Sigmoid colon (tissue), 7 donors: ENCODE measurements around the gene ARL6IP4. TPM values are rescaled to one million over a fixed set of nuclear protein-coding genes. Genes with fewer than 3 reads are reported as not detected.

ENCODE experiments used
- DNase-seq: peaks from one replicate; pipeline ENCODE4 v3.0.0-alpha.2; 2019
- H3K27ac ChIP-seq, 4 donors: fragments of 200-600 bp; sonication (generic); one replicate each; pipeline ENCODE4 v1.5.1; 2016 to 2019; ENCODE audit warnings: mild to moderate bottlenecking in 1 of 4
- H3K27me3 ChIP-seq, 3 donors: fragments of 200-600 bp; sonication (generic); one replicate each; pipeline ENCODE4 v1.5.1; 2019; ENCODE audit warnings: mild to moderate bottlenecking in 1 of 3
- H3K36me3 ChIP-seq, 4 donors: fragments of 200-600 bp; sonication (generic); one replicate each; pipeline ENCODE4 v1.5.1; 2016 to 2019
- H3K4me1 ChIP-seq, 4 donors: fragments of 200-600 bp; sonication (generic); one replicate each; pipeline ENCODE4 v1.5.1; 2017 to 2019
- H3K4me3 ChIP-seq, 4 donors: fragments of 200-600 bp; sonication (generic); one replicate each; pipeline ENCODE4 v1.5.1; 2017 to 2019; ENCODE audit warnings: mild to moderate bottlenecking in 2 of 4, moderate library complexity in 1 of 4
- H3K9me3 ChIP-seq, 4 donors: fragments of 200-600 bp in 3 of 4; sonication (generic) in 3 of 4; one replicate each; pipeline versions ENCODE4 v1.5.1 to v1.6.1; 2013 to 2019
- CTCF ChIP-seq, 4 experiments: fragments of 450-650 bp in 3 of 4; fragments of 200-600 bp in 1 of 4; IDR thresholded peaks; one replicate each; pipeline ENCODE4 v1.5.1; 2016 to 2019; ENCODE audit warnings: antibody characterized with exemption in 4 of 4, mild to moderate bottlenecking in 3 of 4, moderate library complexity in 2 of 4
- EP300 ChIP-seq, 4 donors: sonication (generic); formaldehyde crosslinking; IDR thresholded peaks; one replicate each; pipeline ENCODE4 v1.6.1; 2017; ENCODE audit warnings: antibody characterized with exemption in 4 of 4
- POLR2A ChIP-seq, 2 donors: fragments of 450-650 bp; IDR thresholded peaks; one replicate each; pipeline ENCODE4 v1.6.1; 2016; ENCODE audit warnings: antibody characterized with exemption in 2 of 2, mild to moderate bottlenecking in 2 of 2, moderate library complexity in 2 of 2
- POLR2AphosphoS5 ChIP-seq, 4 donors: sonication (generic); formaldehyde crosslinking; IDR thresholded peaks; one replicate each; pipeline ENCODE4 v1.6.1; 2017; ENCODE audit warnings: antibody characterized with exemption in 4 of 4
- WGBS, 2 donors: extraction: QIAGEN DNeasy Blood & Tissue Kit; methylation state at CpG; one replicate each; pipeline ENCODE4 v1.1.7; 2013; 5-methylcytosine and 5-hydroxymethylcytosine counted together
- intact Hi-C: fragments of 100-400 bp; cut with DNase I; formaldehyde crosslinking; loops from one replicate; pipeline ENCODE4 v1.15.1; 2023
- polyA plus RNA-seq, 3 donors: library from polyadenylated mRNA; stranded (reverse); fragments of 200-250 nt; gene quantifications; one replicate each; pipeline ENCODE4 v1.2.3, GENCODE V29; 2013
- total RNA-seq, 4 donors: library from RNA; depleted of rRNA; stranded (reverse); fragments of >200 nt; gene quantifications; one replicate each; pipeline ENCODE4 v1.1.0, GENCODE V29; 2016
- donor health status: healthy with polysubstance abuse.
- donor health status: Bipolar disorder and iron deficiency.
- donor health status: healthy.

Gene ARL6IP4
- total and polyA plus RNA-seq, 7 donors, result 211 to 358 (median 312) TPM

- H3K27me3 ChIP-seq, result no peaks in the 10 kb centered on the region
- peaks cover 0 to 52% (median 49%) of the 10 kb centered on the region in 4 donors for H3K4me1 ChIP-seq
- H3K4me3 ChIP-seq, result peak overlapping the region in 1 of 4 donors; percentile 1
- TF ChIP-seq POLR2A (IDR thresholded peaks at IDR 0.05) (no peak), CTCF (IDR thresholded peaks at IDR 0.05) (no peak), POLR2AphosphoS5 (IDR thresholded peaks at IDR 0.05) (peak in 1 of 4 donors; percentile 6), EP300 (IDR thresholded peaks at IDR 0.05) (no peak)
- peak overlapping the region; percentile 57 to 94 (median 73) for H3K27ac ChIP-seq
- H3K36me3 ChIP-seq, result peaks cover 12 to 64% (median 23%) of the 10 kb centered on the region in 4 donors
- intact Hi-C loops, result loop anchor here (5.0 kb wide), 1 partner anchor 168 kb away; the partner anchor contains the start of gene PITPNM2
- WGBS, 2 donors, result 52 to 68% methylated on average over 34 of the region's 34 CpGs
- DNase-seq, result no peak
- no peaks in the 10 kb centered on the region for H3K9me3 ChIP-seq
These were observed 4.3 kb downstream of the ARL6IP4 start for GRCh38 chr12:122984612-122985337.

GRCh38 chr12:122985338-122986257, 5.1 kb downstream of the ARL6IP4 start:
- WGBS, 2 donors, result 92% methylated on average over 45 of the region's 45 CpGs

GRCh38 chr12:122986258-122986871, 5.9 kb downstream of the ARL6IP4 start:
- intact Hi-C loops, result no loop called here
- no peak for DNase-seq
- WGBS, 2 donors, result 94 to 97% methylated on average over 40 of the region's 40 CpGs
- Histone ChIP-seq H3K27me3 (no peaks in the 10 kb centered on the region), H3K36me3 (peaks cover 12 to 76% (median 23%) of the 10 kb centered on the region in 4 donors), H3K4me1 (peaks cover 0 to 43% (median 40%) of the 10 kb centered on the region in 4 donors), H3K9me3 (no peaks in the 10 kb centered on the region), H3K27ac (no peak overlapping the region), H3K4me3 (no peak overlapping the region)
- TF ChIP-seq CTCF (IDR thresholded peaks at IDR 0.05) (no peak), EP300 (IDR thresholded peaks at IDR 0.05) (no peak), POLR2A (IDR thresholded peaks at IDR 0.05) (no peak), POLR2AphosphoS5 (IDR thresholded peaks at IDR 0.05) (no peak)

More at GRCh38 chr12:122985338-122986257, 5.1 kb downstream of the ARL6IP4 start:
- Histone ChIP-seq H3K27ac (peak overlapping the region; percentile 57 to 94 (median 73)), H3K4me3 (no peak overlapping the region), H3K36me3 (peaks cover 12 to 71% (median 23%) of the 10 kb centered on the region in 4 donors), H3K27me3 (no peaks in the 10 kb centered on the region), H3K4me1 (peaks cover 0 to 46% (median 44%) of the 10 kb centered on the region in 4 donors), H3K9me3 (no peaks in the 10 kb centered on the region)
- TF ChIP-seq CTCF (IDR thresholded peaks at IDR 0.05) (no peak), EP300 (IDR thresholded peaks at IDR 0.05) (no peak), POLR2A (IDR thresholded peaks at IDR 0.05) (no peak), POLR2AphosphoS5 (IDR thresholded peaks at IDR 0.05) (no peak)
- no peak for DNase-seq
- intact Hi-C loops, result no loop called here

GRCh38 chr12:122987086-122987951, 6.8 kb downstream of the ARL6IP4 start:
- WGBS, 2 donors, result 94 to 95% methylated on average over 39 of the region's 39 CpGs
- Histone ChIP-seq H3K9me3 (no peaks in the 10 kb centered on the region), H3K27me3 (no peaks in the 10 kb centered on the region), H3K36me3 (peaks cover 12 to 70% (median 20%) of the 10 kb centered on the region in 4 donors), H3K4me3 (no peak overlapping the region), H3K27ac (no peak overlapping the region), H3K4me1 (peaks cover 0 to 34% (median 31%) of the 10 kb centered on the region in 4 donors)
- DNase-seq, result no peak
- TF ChIP-seq POLR2A (IDR thresholded peaks at IDR 0.05) (no peak), EP300 (IDR thresholded peaks at IDR 0.05) (no peak), CTCF (IDR thresholded peaks at IDR 0.05) (no peak), POLR2AphosphoS5 (IDR thresholded peaks at IDR 0.05) (no peak)
- intact Hi-C loops, result no loop called here
